Neural cell (in vitro differentiated cells): Measurements from ENCODE around the gene MLLT3. TPM values are rescaled to one million over a fixed set of nuclear protein-coding genes. Genes with fewer than 3 reads are reported as not detected.

ENCODE experiments used
- H2AFZ ChIP-seq: fragments of 200-600, 300-800 bp; sonication (generic), shearing (Covaris generic); 2 replicates; pipeline ENCODE4 v1.6.0; 2014; ENCODE audit warnings: low read depth, mild to moderate bottlenecking, antibody characterized with exemption, low read length, moderate library complexity
- H3F3A ChIP-seq: fragments of 200-600 bp; shearing (Covaris generic); 2 replicates; pipeline ENCODE4 v1.6.1; 2016; ENCODE audit warnings: mild to moderate bottlenecking, moderate library complexity, mixed read lengths, antibody characterized with exemption, low read length; ENCODE audit not compliant: insufficient read depth, poor library complexity, severe bottlenecking
- H3K27ac ChIP-seq: fragments of 200-600, 300-800 bp; sonication (generic), shearing (Covaris generic); 2 replicates; pipeline ENCODE4 v1.5.1; 2014; ENCODE audit warnings: mild to moderate bottlenecking, low read length, moderate library complexity
- H3K27me3 ChIP-seq: fragments of 300-800, 200-600 bp; sonication (generic), shearing (Covaris generic); 2 replicates; pipeline ENCODE4 v1.6.0; 2014; ENCODE audit warnings: mild to moderate bottlenecking, low read depth, low read length, moderate library complexity; ENCODE audit not compliant: insufficient read depth
- H3K36me3 ChIP-seq: fragments of 300-800, 200-600 bp; sonication (generic), shearing (Covaris generic); 2 replicates; pipeline ENCODE4 v1.5.1; 2014; ENCODE audit warnings: mild to moderate bottlenecking, antibody characterized with exemption, low read length, moderate library complexity; ENCODE audit not compliant: insufficient read depth
- H3K4me2 ChIP-seq: fragments of 300-800, 200-600 bp; sonication (generic), shearing (Covaris generic); 2 replicates; pipeline ENCODE4 v1.6.0; 2014; ENCODE audit warnings: mild to moderate bottlenecking, low read length
- H3K4me3 ChIP-seq: fragments of 300-800, 200-600 bp; sonication (generic), shearing (Covaris generic); 2 replicates; pipeline ENCODE4 v1.5.1; 2014; ENCODE audit warnings: mild to moderate bottlenecking, low read length, moderate library complexity
- H3K79me2 ChIP-seq: fragments of 200-600 bp; shearing (Covaris generic); replicated peaks from 2 replicates; pipeline ENCODE4 v1.6.0; 2014; ENCODE audit warnings: mild to moderate bottlenecking, low read length, moderate library complexity; ENCODE audit not compliant: insufficient read depth
- H3K9ac ChIP-seq: fragments of 300-800, 200-600 bp; sonication (generic), shearing (Covaris generic); 2 replicates; pipeline ENCODE4 v1.6.1; 2016; ENCODE audit warnings: mild to moderate bottlenecking, low read length, mixed read lengths
- H3K9me2 ChIP-seq: fragments of 200-600 bp; shearing (Covaris generic); 2 replicates; pipeline ENCODE4 v1.6.1; 2016; ENCODE audit warnings: mild to moderate bottlenecking, low read length, mixed read lengths; ENCODE audit not compliant: insufficient read depth
- H3K9me3 ChIP-seq: fragments of 200-600, 300-800 bp; sonication (generic), shearing (Covaris generic); 2 replicates; pipeline ENCODE4 v1.6.1; 2016; ENCODE audit warnings: mild to moderate bottlenecking, mixed run types, low read length, moderate library complexity, mixed read lengths
- H4K20me1 ChIP-seq: fragments of 200-600 bp; shearing (Covaris generic); 2 replicates; pipeline ENCODE4 v1.6.1; 2016; ENCODE audit warnings: mild to moderate bottlenecking, mixed run types; ENCODE audit not compliant: insufficient read depth
- CTCF ChIP-seq: fragments of 450-650 bp; IDR thresholded peaks from 2 replicates; pipeline ENCODE4 v1.5.1; 2014; ENCODE audit warnings: antibody characterized with exemption, mild to moderate bottlenecking, moderate library complexity; ENCODE audit not compliant: poor library complexity, severe bottlenecking
- EP300 ChIP-seq: fragments of 450-650 bp; conservative IDR thresholded peaks from 2 replicates; pipeline ENCODE4 v1.6.1; 2014; ENCODE audit warnings: antibody characterized with exemption, mild to moderate bottlenecking, moderate library complexity; ENCODE audit not compliant: poor library complexity, severe bottlenecking
- EZH2 ChIP-seq: fragments of 200-600, 300-800 bp; shearing (Covaris generic), sonication (generic); IDR thresholded peaks from 2 replicates; pipeline ENCODE4 v1.6.1; 2014; ENCODE audit warnings: antibody characterized with exemption, low read length, borderline replicate concordance, mild to moderate bottlenecking; ENCODE audit not compliant: insufficient read depth, poor library complexity, severe bottlenecking
- MXI1 ChIP-seq: fragments of 450-650 bp; conservative IDR thresholded peaks from 2 replicates; pipeline ENCODE4 v1.6.1; 2014; ENCODE audit warnings: antibody characterized with exemption, mild to moderate bottlenecking; ENCODE audit not compliant: poor library complexity, severe bottlenecking
- POLR2AphosphoS5 ChIP-seq: IDR thresholded peaks from 2 replicates; pipeline ENCODE4 v1.6.1; 2012
- RAD21 ChIP-seq: fragments of 450-650 bp; conservative IDR thresholded peaks from 2 replicates; pipeline ENCODE4 v1.6.1; 2014; ENCODE audit warnings: antibody characterized with exemption, mild to moderate bottlenecking, moderate library complexity
- REST ChIP-seq: IDR thresholded peaks from 2 replicates; pipeline ENCODE4 v1.6.1; 2012; ENCODE audit warnings: borderline replicate concordance
- SMC3 ChIP-seq: fragments of 450-650 bp; conservative IDR thresholded peaks from 2 replicates; pipeline ENCODE4 v1.6.1; 2014; ENCODE audit warnings: antibody characterized with exemption, mild to moderate bottlenecking, moderate library complexity; ENCODE audit not compliant: poor library complexity
- TAF1 ChIP-seq: IDR thresholded peaks from 2 replicates; pipeline ENCODE4 v1.6.1; 2012; ENCODE audit warnings: low read depth
- polyA plus RNA-seq: library from polyadenylated mRNA; depleted of rRNA; stranded (reverse); fragments of >200 nt; gene quantifications from 2 replicates; pipeline ENCODE4 v1.2.3, GENCODE V29; 2014

MLLT3 gene
- polyA plus RNA-seq, 1 donor from 2014 or later, result 61.5 TPM

GRCh38 chr9:20396509-20396908 lies 225.8 kb downstream of the MLLT3 start:
- H3K9me2 ChIP-seq, result no peaks in the 10 kb centered on the region
- no peaks in the 10 kb centered on the region for H3K9me3 ChIP-seq
- H3K4me2 ChIP-seq, result no peak overlapping the region
- H3K27me3 ChIP-seq, result no peaks in the 10 kb centered on the region
- peaks cover 6% of the 10 kb centered on the region for H3K79me2 ChIP-seq
- no peaks in the 10 kb centered on the region for H3K36me3 ChIP-seq
- no peak overlapping the region for H3K4me3 ChIP-seq
- peaks cover 4% of the 10 kb centered on the region for H4K20me1 ChIP-seq
- H3K27ac ChIP-seq, result no peak overlapping the region
- TF ChIP-seq MXI1 (no peak), REST (no peak), POLR2AphosphoS5 (no peak), TAF1 (no peak), RAD21 (no peak), CTCF (no peak), EP300 (no peak), SMC3 (no peak), EZH2 (no peak)
- H3F3A ChIP-seq, result no peaks in the 10 kb centered on the region
- no peak overlapping the region for H3K9ac ChIP-seq
- H2AFZ ChIP-seq, result no peak overlapping the region

GRCh38 chr9:20395651-20396050 lies 226.6 kb downstream of the MLLT3 start:
- Histone ChIP-seq H3K27ac (no peak overlapping the region), H3K27me3 (no peaks in the 10 kb centered on the region), H3F3A (no peaks in the 10 kb centered on the region), H3K9me2 (no peaks in the 10 kb centered on the region), H3K9me3 (no peaks in the 10 kb centered on the region), H3K9ac (no peak overlapping the region), H4K20me1 (peaks cover 4% of the 10 kb centered on the region), H3K4me3 (no peak overlapping the region), H2AFZ (no peak overlapping the region), H3K4me2 (no peak overlapping the region), H3K36me3 (no peaks in the 10 kb centered on the region), H3K79me2 (peaks cover 6% of the 10 kb centered on the region)
- TF ChIP-seq SMC3 (no peak), EP300 (no peak), CTCF (no peak), RAD21 (no peak), MXI1 (no peak), POLR2AphosphoS5 (no peak), TAF1 (no peak), EZH2 (no peak), REST (no peak)
